ENCODE measurements around the gene STMN1.

STMN1 gene

DNA sequence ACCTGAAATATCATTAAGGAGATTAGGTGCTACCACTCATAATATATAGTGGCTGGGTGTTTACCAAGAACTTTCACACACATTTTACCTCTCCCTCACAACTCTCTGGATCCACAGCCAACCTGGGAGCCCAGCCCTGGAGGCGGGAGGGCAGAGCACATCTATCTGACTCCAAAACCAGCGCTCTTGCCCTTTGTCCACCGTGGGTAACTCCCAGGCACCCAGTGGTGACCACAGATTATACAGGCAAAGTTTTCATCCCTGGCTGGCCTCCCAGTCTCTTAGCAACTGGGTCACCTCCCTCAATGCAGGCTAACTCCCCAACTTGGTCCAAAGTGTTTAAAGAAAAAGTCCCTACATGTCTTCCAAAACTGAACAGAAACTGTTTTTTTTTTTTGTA is 33.1 kb downstream of the STMN1 start:
- H3K9me3 ChIP-seq, result no peaks in the 10 kb centered on the region
- no peaks in the 10 kb centered on the region for H4K20me1 ChIP-seq
- H3K27me3 ChIP-seq, result peaks cover 21% of the 10 kb centered on the region; the same call in 1 of the 2 replicates
- TF ChIP-seq Cebpa-rat (IDR thresholded peaks at IDR 0.05), result no peak
- no peak overlapping the region for H3K27ac ChIP-seq
- peak overlapping the region; percentile 19; the same call in 1 of the 2 replicates for H3K4me2 ChIP-seq
- H3K4me3 ChIP-seq, result no peak overlapping the region
- no peak overlapping the region for H3K9ac ChIP-seq
- H3K36me3 ChIP-seq, result no peaks in the 10 kb centered on the region
- H3K4me1 ChIP-seq, result peaks cover 55% of the 10 kb centered on the region

DNA sequence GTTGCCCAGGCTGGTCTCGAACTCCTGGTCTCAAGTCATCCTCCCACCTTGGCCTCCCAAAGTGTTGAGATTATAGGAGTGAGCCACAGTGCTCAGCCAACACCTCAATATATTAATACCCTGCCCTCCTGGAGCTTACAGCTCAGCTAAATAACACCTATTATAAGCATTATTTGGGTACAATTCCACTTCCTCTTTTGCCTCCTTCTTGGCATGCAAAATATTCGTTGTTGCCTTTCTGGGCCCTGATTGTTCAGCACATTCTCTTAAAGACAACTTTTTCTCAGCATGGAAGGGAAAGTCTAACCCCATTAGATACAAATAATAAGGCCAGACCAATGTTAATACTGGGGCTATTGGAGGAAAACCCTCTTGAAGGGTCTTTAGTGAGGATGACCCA is 33.5 kb downstream of the STMN1 start:
- peak overlapping the region; percentile 19; the same call in 1 of the 2 replicates for H3K4me2 ChIP-seq
- H4K20me1 ChIP-seq, result no peaks in the 10 kb centered on the region
- H3K36me3 ChIP-seq, result no peaks in the 10 kb centered on the region
- TF ChIP-seq Cebpa-rat (IDR thresholded peaks at IDR 0.05), result no peak
- peaks cover 21% of the 10 kb centered on the region; the same call in 1 of the 2 replicates for H3K27me3 ChIP-seq
- no peak overlapping the region for H3K27ac ChIP-seq
- H3K9ac ChIP-seq, result no peak overlapping the region
- H3K4me1 ChIP-seq, result peaks cover 55% of the 10 kb centered on the region
- H3K9me3 ChIP-seq, result no peaks in the 10 kb centered on the region
- H3K4me3 ChIP-seq, result no peak overlapping the region

DNA sequence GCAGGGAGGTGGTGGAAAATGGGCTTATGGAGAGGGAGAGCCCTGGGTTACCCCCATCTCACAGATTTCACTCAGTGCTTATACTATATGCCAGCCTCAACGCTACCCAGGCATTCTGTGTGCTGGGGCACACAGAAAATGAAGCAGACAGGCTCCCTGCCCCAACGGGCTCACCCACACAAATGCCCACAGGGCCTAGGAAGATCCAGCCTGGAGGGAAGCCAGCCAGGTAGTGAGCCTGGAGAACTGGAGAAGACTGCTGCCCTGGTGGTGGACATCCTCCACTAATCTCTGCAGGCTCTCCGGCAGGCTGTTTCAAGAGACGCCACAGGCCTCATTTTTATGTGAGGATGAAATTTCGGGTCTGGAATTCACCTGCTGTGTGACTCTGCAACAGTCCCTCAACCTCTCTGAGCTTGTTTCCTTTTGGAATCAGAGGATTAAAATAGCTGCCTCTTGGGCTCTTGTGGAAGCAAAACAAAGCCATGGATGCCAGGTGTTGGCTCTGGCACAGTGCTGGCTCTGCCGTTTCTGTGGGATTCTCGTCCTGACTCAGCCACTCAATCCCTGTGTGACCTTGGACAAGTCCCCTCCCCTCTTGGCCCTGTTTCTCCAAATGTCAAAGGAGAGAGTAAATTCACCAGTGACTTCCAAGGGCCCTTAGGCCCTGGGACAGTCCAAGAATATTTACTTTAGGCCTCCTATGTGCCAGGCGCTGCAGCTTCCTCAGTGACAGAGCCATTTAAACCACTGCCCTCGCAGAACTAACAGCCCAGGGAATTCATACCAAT is 34.3 kb downstream of the STMN1 start:
- Histone ChIP-seq H3K27me3 (peaks cover 21% of the 10 kb centered on the region; the same call in 1 of the 2 replicates), H4K20me1 (no peaks in the 10 kb centered on the region), H3K4me3 (no peak overlapping the region), H3K27ac (peak overlapping the region; percentile 18; the same call in 1 of the 2 replicates), H3K9me3 (no peaks in the 10 kb centered on the region), H3K4me1 (peaks cover 55% of the 10 kb centered on the region), H3K36me3 (no peaks in the 10 kb centered on the region), H3K4me2 (peak overlapping the region; percentile 79), H3K9ac (peak overlapping the region; percentile 3; the same call in 1 of the 2 replicates)
- TF ChIP-seq Cebpa-rat (IDR thresholded peaks at IDR 0.05), result no peak

DNA sequence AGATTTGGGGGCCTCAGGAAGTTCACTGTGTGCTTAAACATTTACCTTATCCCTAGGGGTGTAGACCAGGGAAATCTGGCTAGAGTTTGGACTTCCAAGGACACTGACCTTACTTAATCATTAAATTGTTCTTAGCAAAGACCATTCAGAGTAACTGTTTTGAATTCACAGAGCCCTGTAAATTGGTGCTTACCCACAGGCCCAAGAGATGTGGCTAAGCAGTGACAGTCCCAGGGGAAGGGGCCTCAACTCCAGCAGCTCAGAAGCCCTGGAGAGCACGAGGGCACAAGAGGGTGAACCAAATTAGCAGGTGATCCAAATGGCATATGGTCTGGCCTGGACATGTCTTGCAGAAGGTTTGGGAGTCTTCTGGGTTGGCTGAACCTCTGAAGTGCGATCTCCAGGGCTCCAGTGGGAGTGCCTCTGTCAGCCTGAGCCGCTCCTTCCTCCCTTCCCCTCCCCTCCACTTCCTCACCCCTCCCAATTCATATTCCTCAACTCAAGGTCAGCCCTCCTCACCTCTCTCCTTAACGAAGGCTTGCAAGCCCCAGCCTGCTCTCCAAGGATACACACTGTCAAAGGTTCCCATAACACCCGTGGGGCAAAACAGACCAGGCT is 35.0 kb downstream of the STMN1 start:
- Histone ChIP-seq H3K9ac (peak overlapping the region; percentile 3; the same call in 1 of the 2 replicates), H3K9me3 (no peaks in the 10 kb centered on the region), H3K4me3 (no peak overlapping the region), H3K36me3 (no peaks in the 10 kb centered on the region), H3K4me2 (peak overlapping the region; percentile 79), H4K20me1 (no peaks in the 10 kb centered on the region), H3K4me1 (peaks cover 55% of the 10 kb centered on the region), H3K27ac (peak overlapping the region; percentile 18; the same call in 1 of the 2 replicates), H3K27me3 (peaks cover 16% of the 10 kb centered on the region; the same call in 1 of the 2 replicates)
- TF ChIP-seq Cebpa-rat (IDR thresholded peaks at IDR 0.05), result no peak

GRCh38 chr1:25870614-25871013 is 35.6 kb downstream of the STMN1 start:
- H3K4me2 ChIP-seq, result peak overlapping the region; percentile 79
- H3K9ac ChIP-seq, result peak overlapping the region; percentile 3; the same call in 1 of the 2 replicates
- peaks cover 55% of the 10 kb centered on the region for H3K4me1 ChIP-seq

GRCh38 chr1:25869909-25870606 is 36.2 kb downstream of the STMN1 start:
- Histone ChIP-seq H3K9me3 (no peaks in the 10 kb centered on the region), H3K4me3 (no peak overlapping the region), H3K27me3 (peaks cover 6% of the 10 kb centered on the region; the same call in 1 of the 2 replicates), H3K4me1 (peaks cover 55% of the 10 kb centered on the region), H3K9ac (no peak overlapping the region), H4K20me1 (no peaks in the 10 kb centered on the region), H3K4me2 (peak overlapping the region; percentile 79), H3K27ac (no peak overlapping the region), H3K36me3 (no peaks in the 10 kb centered on the region)
- no peak for TF ChIP-seq Cebpa-rat (IDR thresholded peaks at IDR 0.05)

More at GRCh38 chr1:25870614-25871013, 35.6 kb downstream of the STMN1 start:
- Histone ChIP-seq H3K9me3 (no peaks in the 10 kb centered on the region), H3K27me3 (peaks cover 11% of the 10 kb centered on the region; the same call in 1 of the 2 replicates), H4K20me1 (no peaks in the 10 kb centered on the region), H3K27ac (peak overlapping the region; percentile 18; the same call in 1 of the 2 replicates), H3K4me3 (no peak overlapping the region), H3K36me3 (no peaks in the 10 kb centered on the region)
- no peak for TF ChIP-seq Cebpa-rat (IDR thresholded peaks at IDR 0.05)

DNA sequence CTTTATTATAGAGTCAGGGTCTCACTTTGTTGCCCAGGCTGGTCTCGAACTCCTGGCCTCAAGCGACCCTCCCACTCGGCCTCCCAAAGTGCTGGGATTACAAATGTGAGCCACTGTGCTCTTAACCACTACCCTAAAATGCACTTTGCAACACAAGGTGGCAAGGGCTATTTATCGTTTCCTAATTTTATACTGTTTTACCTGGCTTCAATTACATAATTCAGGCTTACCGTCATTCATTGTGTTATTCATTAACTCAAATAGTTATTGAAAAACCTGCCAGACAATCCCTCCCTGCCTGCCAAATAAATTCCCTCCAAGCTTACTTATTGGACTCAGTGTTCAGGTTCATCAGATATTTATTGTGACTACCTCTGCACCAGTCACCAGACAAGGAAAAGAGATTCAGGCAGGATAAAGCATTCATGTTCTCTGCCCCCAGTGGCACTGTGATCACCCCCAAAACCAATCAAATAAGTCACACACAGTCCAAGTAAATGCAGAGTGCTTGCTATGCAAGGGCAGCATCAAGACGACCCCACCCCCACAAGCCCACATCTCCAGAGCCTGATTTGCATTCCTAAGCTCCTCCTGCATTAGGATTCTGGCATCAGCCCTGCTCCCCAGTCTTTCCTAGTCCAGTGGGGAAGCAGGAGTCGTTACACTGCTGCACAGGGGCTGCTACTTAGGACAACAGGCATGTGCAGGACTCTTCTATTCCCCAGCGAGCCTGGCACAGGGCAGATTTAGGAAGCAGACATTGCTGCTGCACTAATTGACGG is 38.8 kb downstream of the STMN1 start:
- H4K20me1 ChIP-seq, result no peaks in the 10 kb centered on the region
- H3K9ac ChIP-seq, result no peak overlapping the region
- peaks cover 35% of the 10 kb centered on the region for H3K4me1 ChIP-seq
- no peak for TF ChIP-seq Cebpa-rat (IDR thresholded peaks at IDR 0.05)
- H3K4me2 ChIP-seq, result no peak overlapping the region
- no peaks in the 10 kb centered on the region for H3K9me3 ChIP-seq
- H3K27ac ChIP-seq, result no peak overlapping the region
- H3K4me3 ChIP-seq, result no peak overlapping the region
- H3K36me3 ChIP-seq, result peaks cover 12% of the 10 kb centered on the region
- no peaks in the 10 kb centered on the region for H3K27me3 ChIP-seq

- Histone ChIP-seq H4K20me1 (no peaks in the 10 kb centered on the region), H3K4me2 (no peak overlapping the region), H3K4me1 (peaks cover 35% of the 10 kb centered on the region), H3K27me3 (no peaks in the 10 kb centered on the region), H3K4me3 (no peak overlapping the region), H3K9me3 (no peaks in the 10 kb centered on the region), H3K9ac (no peak overlapping the region), H3K36me3 (peaks cover 14% of the 10 kb centered on the region), H3K27ac (no peak overlapping the region)
- no peak for TF ChIP-seq Cebpa-rat (IDR thresholded peaks at IDR 0.05)
Observed at GRCh38 chr1:25866288-25866687, 39.9 kb downstream of the STMN1 start.

- H3K27ac ChIP-seq, result no peak overlapping the region
- H3K36me3 ChIP-seq, result peaks cover 14% of the 10 kb centered on the region
- no peaks in the 10 kb centered on the region for H3K9me3 ChIP-seq
Observed at GRCh38 chr1:25864434-25864833, 41.8 kb downstream of the STMN1 start.

More at GRCh38 chr1:25864434-25864833, 41.8 kb downstream of the STMN1 start:
- Histone ChIP-seq H3K9ac (no peak overlapping the region), H3K4me2 (no peak overlapping the region), H3K4me3 (no peak overlapping the region), H4K20me1 (no peaks in the 10 kb centered on the region), H3K27me3 (no peaks in the 10 kb centered on the region), H3K4me1 (peaks cover 33% of the 10 kb centered on the region)
- TF ChIP-seq Cebpa-rat (IDR thresholded peaks at IDR 0.05), result no peak
